IgD-negative memory B cell (primary cell): ENCODE data around the gene UPK3BL1. TPM values are rescaled to one million over a fixed set of nuclear protein-coding genes. Genes with fewer than 3 reads are reported as not detected.
A peak's percentile ranks its signal among the peaks of the same experiment; 100 is the strongest.
"Not testable (repeated sequence)": the region's sequence is repeated elsewhere in the genome, so short reads cannot be mapped to it uniquely, and the experiment has no call there.

Experiments
- H3K27ac Mint-ChIP-seq, 3 donors: one replicate each; pipeline ENCODE4 v1.8.0; 2020 to 2022; ENCODE audit warnings: mild to moderate bottlenecking in 3 of 3, mixed read lengths in 3 of 3, moderate library complexity in 1 of 3
- H3K27me3 Mint-ChIP-seq: one replicate; pipeline ENCODE4 v1.8.0; 2021; ENCODE audit warnings: mixed read lengths
- H3K36me3 Mint-ChIP-seq: one replicate; pipeline ENCODE4 v1.8.0; 2020; ENCODE audit warnings: mild to moderate bottlenecking, mixed read lengths
- H3K4me1 Mint-ChIP-seq, 3 donors: one replicate each; pipeline ENCODE4 v1.8.0; 2020 to 2022; ENCODE audit warnings: mixed read lengths in 3 of 3, mild to moderate bottlenecking in 1 of 3
- H3K4me3 Mint-ChIP-seq, 4 donors: one replicate each; pipeline ENCODE4 v1.8.0; 2020 to 2022; ENCODE audit warnings: mild to moderate bottlenecking in 4 of 4, mixed read lengths in 4 of 4, moderate library complexity in 3 of 4
- H3K9me3 Mint-ChIP-seq, 3 donors: one replicate each; pipeline ENCODE4 v1.8.0; 2020 to 2021; ENCODE audit warnings: mixed read lengths in 3 of 3, mild to moderate bottlenecking in 1 of 3
- polyA plus RNA-seq: library from polyadenylated mRNA; unstranded; fragments of 300-500 nt; fragmentation: Illumina TruSeq; gene quantifications from one replicate; pipeline ENCODE4 v1.2.3, GENCODE V29; 2021

UPK3BL1 gene
- polyA plus RNA-seq, 1 donor from 2014 or later, result 32.3 TPM

GRCh38 chr7:102643404-102643803 lies 813 bp upstream of the UPK3BL1 start:
- H3K27me3 Mint-ChIP-seq, H3K4me3 Mint-ChIP-seq, H3K9me3 Mint-ChIP-seq, H3K4me1 Mint-ChIP-seq, H3K27ac Mint-ChIP-seq, H3K36me3 Mint-ChIP-seq: not testable (repeated sequence)

DNA sequence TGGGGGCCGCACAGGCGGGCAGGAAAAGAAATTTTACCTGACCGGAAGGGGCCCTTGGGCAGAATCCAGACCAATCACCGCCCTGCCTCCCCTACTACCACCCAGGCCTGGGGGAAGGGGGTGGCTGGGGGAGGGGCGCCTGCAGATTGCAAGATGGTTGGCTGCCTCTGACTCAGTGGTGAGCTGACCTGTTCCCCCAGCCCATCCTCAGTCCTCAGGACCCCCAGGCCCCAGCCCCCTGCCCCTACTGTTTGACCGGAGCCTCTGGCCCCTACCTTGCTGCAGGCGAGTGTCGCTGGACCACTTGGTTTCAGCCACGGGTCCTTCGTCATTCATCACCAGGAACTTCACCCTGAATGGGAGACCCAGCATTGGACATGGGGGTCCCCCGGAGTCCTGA lies 3.7 kb downstream of the UPK3BL1 start:
- not testable (repeated sequence) for H3K36me3 Mint-ChIP-seq, H3K4me3 Mint-ChIP-seq, H3K4me1 Mint-ChIP-seq, H3K9me3 Mint-ChIP-seq, H3K27ac Mint-ChIP-seq, H3K27me3 Mint-ChIP-seq

DNA sequence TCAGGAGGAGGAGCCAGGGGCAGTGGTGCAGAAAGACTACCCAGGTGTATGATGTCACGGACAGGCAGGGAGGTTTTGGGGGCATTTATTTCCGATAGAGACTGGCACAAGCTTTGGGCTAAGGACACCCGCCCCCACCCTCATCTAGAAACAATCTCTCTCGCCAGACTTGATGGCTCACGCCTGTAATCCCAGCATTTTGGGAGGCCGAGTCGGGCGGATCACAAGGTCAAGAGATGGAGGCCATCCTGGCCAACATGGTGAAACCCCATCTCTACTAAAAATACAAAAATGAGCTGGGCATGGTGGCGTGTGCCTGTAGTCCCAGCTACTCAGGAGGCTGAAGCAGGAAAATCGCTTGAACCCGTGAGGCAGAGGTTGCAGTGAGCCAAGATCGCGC lies 5.6 kb downstream of the UPK3BL1 start:
- not testable (repeated sequence) for H3K9me3 Mint-ChIP-seq, H3K36me3 Mint-ChIP-seq, H3K27me3 Mint-ChIP-seq

GRCh38 chr7:102635354-102635753 lies 7.2 kb downstream of the UPK3BL1 start:
- H3K9me3 Mint-ChIP-seq, H3K4me3 Mint-ChIP-seq, H3K27me3 Mint-ChIP-seq, H3K27ac Mint-ChIP-seq, H3K36me3 Mint-ChIP-seq, H3K4me1 Mint-ChIP-seq: not testable (repeated sequence)

More for the DNA sequence above, 5.6 kb downstream of the UPK3BL1 start:
- not testable (repeated sequence) for H3K27ac Mint-ChIP-seq, H3K4me3 Mint-ChIP-seq, H3K4me1 Mint-ChIP-seq

- H3K4me3 Mint-ChIP-seq, H3K27ac Mint-ChIP-seq, H3K27me3 Mint-ChIP-seq, H3K4me1 Mint-ChIP-seq, H3K9me3 Mint-ChIP-seq, H3K36me3 Mint-ChIP-seq: not testable (repeated sequence)
These were observed 8.3 kb downstream of the UPK3BL1 start for GRCh38 chr7:102634299-102634698.

DNA sequence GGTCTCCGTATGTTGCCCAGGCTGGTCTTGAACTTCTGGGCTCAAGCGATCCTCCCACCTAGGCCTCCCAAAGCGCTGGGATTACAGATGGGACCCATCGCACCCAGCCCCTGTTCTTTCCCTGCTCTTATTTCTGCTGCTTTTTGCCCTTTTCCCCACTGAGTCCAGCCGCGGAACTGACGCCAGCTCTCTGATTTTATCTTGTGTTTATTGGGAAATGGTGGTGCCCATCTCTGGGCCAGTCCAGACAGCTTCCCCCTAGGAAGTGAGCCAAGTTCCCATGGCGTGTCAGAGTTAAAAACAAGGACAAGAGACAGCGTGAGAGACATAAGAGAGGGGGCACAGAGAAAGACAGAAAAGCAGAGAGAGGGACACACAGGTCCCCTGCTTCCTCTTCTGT lies 12.0 kb downstream of the UPK3BL1 start:
- not testable (repeated sequence) for H3K36me3 Mint-ChIP-seq, H3K27ac Mint-ChIP-seq, H3K9me3 Mint-ChIP-seq, H3K4me1 Mint-ChIP-seq, H3K4me3 Mint-ChIP-seq, H3K27me3 Mint-ChIP-seq

DNA sequence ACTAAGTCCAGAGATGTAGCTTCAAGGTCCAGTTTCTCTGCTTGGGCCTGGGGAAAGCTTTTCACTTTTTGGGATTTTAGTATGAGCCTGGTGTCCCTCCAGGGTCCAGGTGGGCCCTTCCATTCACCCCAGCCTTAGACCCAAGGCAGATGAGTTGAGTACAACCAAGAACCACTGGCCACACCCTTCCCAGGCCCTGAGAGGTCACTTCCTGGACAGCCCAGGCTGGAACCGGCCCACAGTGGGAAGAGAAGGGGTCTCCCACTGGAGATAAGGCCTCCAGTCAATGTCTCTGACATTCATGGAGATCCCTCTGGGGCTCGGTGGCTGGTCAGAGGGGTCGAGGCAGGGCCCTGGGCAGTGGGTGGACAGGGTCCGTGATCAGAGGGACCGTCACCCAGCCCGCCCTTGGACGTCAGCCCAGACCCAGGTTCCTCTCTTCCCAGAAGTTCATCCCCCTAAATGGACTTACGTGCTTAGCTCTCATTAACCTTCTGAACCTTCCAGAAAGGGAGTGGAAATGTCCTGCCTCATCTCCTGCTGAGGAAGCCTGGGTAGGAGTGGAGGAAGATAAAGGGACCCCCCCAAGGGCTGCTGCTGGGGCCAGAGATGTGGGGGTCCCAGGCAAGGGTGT lies 15.2 kb downstream of the UPK3BL1 start:
- H3K4me3 Mint-ChIP-seq, H3K27ac Mint-ChIP-seq, H3K9me3 Mint-ChIP-seq, H3K4me1 Mint-ChIP-seq, H3K36me3 Mint-ChIP-seq, H3K27me3 Mint-ChIP-seq: not testable (repeated sequence)

DNA sequence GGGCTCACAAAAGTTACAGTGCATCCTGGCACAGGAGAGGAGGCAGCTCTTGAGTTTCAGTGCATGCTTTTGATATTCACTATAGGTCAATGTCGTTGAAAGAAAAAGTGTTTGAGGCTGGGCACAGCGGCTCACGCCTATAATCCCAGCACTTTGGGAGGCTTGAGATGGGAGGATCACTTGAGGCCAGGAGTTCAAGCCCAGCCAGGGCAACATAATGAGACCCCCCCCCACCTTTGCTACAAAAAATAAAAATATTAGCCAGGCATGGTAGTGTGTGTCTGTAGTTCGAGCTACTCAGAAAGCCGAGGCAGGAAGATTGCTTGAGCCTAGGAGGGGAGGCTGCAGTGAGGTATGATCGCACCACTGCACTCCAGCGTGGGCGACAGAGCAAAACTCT lies 24.5 kb downstream of the UPK3BL1 start:
- not testable (repeated sequence) for H3K27ac Mint-ChIP-seq, H3K36me3 Mint-ChIP-seq, H3K4me3 Mint-ChIP-seq, H3K27me3 Mint-ChIP-seq, H3K9me3 Mint-ChIP-seq, H3K4me1 Mint-ChIP-seq

GRCh38 chr7:102616507-102617125 lies 26.0 kb downstream of the UPK3BL1 start, which contains the start of gene RASA4:
RASA4 (minus strand) TSS chr7:102616756; CDS start chr7:102616689, 67 bp downstream.
- not testable (repeated sequence) for H3K4me1 Mint-ChIP-seq, H3K27me3 Mint-ChIP-seq, H3K9me3 Mint-ChIP-seq, H3K36me3 Mint-ChIP-seq, H3K27ac Mint-ChIP-seq
- H3K4me3 Mint-ChIP-seq, result peak within 1 kb of the TSS in 2 of 4 donors; percentile 65 to 82

- not testable (repeated sequence) for H3K27me3 Mint-ChIP-seq, H3K27ac Mint-ChIP-seq
These were observed 26.7 kb downstream of the UPK3BL1 start for GRCh38 chr7:102615930-102616329.

DNA sequence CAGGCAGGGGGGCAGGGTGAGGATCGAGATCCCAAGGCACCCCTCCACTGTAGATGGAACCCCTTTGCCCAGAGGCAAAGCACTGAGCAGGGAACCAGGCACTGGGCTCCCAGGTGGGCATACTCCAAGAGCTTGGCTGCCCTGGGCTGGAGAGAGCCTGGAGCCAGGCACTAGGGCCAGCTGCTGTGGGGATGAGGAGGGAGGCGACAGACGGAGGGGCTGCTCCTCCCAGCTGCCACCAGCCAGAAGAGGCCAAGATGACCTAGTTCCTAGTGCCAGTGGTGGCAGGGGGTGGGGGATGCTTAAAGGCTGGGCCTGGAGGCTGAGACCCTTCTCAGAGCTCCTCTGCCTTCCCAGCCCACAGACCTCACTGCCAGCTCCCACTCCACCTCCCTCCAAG lies 27.7 kb downstream of the UPK3BL1 start:
- H3K27me3 Mint-ChIP-seq, H3K9me3 Mint-ChIP-seq, H3K27ac Mint-ChIP-seq, H3K4me1 Mint-ChIP-seq, H3K36me3 Mint-ChIP-seq, H3K4me3 Mint-ChIP-seq: not testable (repeated sequence)

More at GRCh38 chr7:102615930-102616329, 26.7 kb downstream of the UPK3BL1 start:
- not testable (repeated sequence) for H3K36me3 Mint-ChIP-seq, H3K9me3 Mint-ChIP-seq, H3K4me1 Mint-ChIP-seq, H3K4me3 Mint-ChIP-seq

DNA sequence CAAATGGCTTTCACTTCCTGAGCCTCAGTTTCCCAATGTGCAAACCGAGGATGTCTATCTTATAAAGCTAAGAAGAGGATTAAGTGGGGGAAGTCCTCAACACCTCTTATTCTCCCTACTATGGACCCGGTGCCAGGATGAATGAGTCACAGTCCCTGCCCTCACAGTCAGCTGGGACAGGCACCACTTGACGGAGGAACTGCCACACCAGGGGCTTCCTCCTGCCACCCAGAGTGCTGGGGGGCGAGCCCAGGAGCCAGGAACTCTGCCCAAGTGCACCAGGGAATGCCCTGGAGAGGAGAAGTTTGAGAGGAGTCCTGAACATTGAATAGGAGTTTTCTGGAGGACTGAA lies 28.3 kb downstream of the UPK3BL1 start:
- H3K4me1 Mint-ChIP-seq, H3K9me3 Mint-ChIP-seq, H3K27me3 Mint-ChIP-seq, H3K4me3 Mint-ChIP-seq, H3K27ac Mint-ChIP-seq, H3K36me3 Mint-ChIP-seq: not testable (repeated sequence)

GRCh38 chr7:102613575-102614345 lies 28.8 kb downstream of the UPK3BL1 start:
- H3K27me3 Mint-ChIP-seq, H3K36me3 Mint-ChIP-seq, H3K4me1 Mint-ChIP-seq, H3K4me3 Mint-ChIP-seq, H3K27ac Mint-ChIP-seq, H3K9me3 Mint-ChIP-seq: not testable (repeated sequence)

- H3K36me3 Mint-ChIP-seq, H3K9me3 Mint-ChIP-seq, H3K27me3 Mint-ChIP-seq, H3K4me1 Mint-ChIP-seq, H3K27ac Mint-ChIP-seq: not testable (repeated sequence)
- peak overlapping the region in 1 of 4 donors; percentile 25 for H3K4me3 Mint-ChIP-seq
These were observed 30.8 kb downstream of the UPK3BL1 start for GRCh38 chr7:102611675-102612325.

DNA sequence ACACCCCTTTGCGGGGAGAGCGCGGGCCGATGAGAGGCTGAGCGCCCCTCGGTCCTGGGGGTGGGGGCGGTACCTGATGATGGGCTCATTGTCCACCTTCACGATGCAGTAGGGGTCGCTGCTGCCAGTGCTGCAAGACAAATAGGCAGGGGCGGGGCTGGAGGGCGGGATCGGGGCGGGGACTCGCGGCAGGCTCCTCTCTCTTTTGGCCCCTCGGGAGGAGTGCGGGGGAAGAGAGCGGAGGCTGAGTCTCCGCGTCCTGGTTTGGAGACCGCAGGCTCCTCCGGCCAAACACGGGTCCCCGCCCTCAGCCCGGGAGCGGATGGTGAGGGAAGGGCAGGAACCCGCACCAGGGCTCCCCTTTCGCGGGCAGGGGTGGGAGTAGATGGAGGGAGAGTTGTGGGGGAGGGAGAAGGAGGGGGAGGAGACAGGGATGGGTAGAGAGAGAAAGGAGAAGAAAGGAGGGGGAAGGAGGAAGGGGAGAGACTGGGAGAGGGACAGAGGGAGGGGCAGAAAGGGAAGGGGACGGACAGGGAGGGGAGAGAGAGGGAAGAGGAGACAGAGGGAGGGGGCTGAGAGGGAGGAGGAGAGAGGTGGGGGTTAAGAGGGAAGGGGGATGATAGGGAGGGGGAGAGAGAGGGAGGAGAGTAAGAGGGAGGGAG lies 31.4 kb downstream of the UPK3BL1 start:
- not testable (repeated sequence) for H3K4me3 Mint-ChIP-seq, H3K27ac Mint-ChIP-seq, H3K9me3 Mint-ChIP-seq, H3K36me3 Mint-ChIP-seq, H3K4me1 Mint-ChIP-seq, H3K27me3 Mint-ChIP-seq
